HFFc6 (cell line): ENCODE measurements around the gene PNLDC1. TPM values are rescaled to one million over a fixed set of nuclear protein-coding genes. Genes with fewer than 3 reads are reported as not detected.

Source experiments
- DNase-seq: peaks from one replicate; pipeline ENCODE4 v3.0.0-alpha.2; 2018
- H3K27ac Mint-ChIP-seq: 2 replicates; pipeline ENCODE4 v1.8.0; 2020; ENCODE audit warnings: mild to moderate bottlenecking, mixed read lengths
- H3K27me3 Mint-ChIP-seq: 2 replicates; pipeline ENCODE4 v1.8.0; 2021; ENCODE audit warnings: mild to moderate bottlenecking, moderate library complexity, mixed read lengths; ENCODE audit not compliant: insufficient read depth
- H3K36me3 Mint-ChIP-seq: 2 replicates; pipeline ENCODE4 v1.8.0; 2021; ENCODE audit warnings: low read depth, mixed read lengths
- H3K4me1 Mint-ChIP-seq: 2 replicates; pipeline ENCODE4 v1.8.0; 2020; ENCODE audit warnings: low read depth, mixed read lengths
- H3K4me3 Mint-ChIP-seq: 2 replicates; pipeline ENCODE4 v1.8.0; 2020; ENCODE audit warnings: mild to moderate bottlenecking, moderate library complexity, mixed read lengths
- H3K9me3 Mint-ChIP-seq: 2 replicates; pipeline ENCODE4 v1.8.0; 2020; ENCODE audit warnings: mild to moderate bottlenecking, mixed read lengths
- total RNA-seq, 6 experiments: library from RNA; stranded (reverse); fragmentation: NEBNext Ultra II Directional; extraction: Animal tissue kit (Norgen Biotek cat#: 25700); gene quantifications; 2 replicates in 1 of 6; 3 replicates in 5 of 6; pipeline ENCODE4 v1.2.3, GENCODE V29; 2021
- TF ChIP-seq, protein P1 (sequence below): fragments of 200-600 bp; sonication (generic); IDR thresholded peaks from 2 replicates; pipeline ENCODE4 v1.5.0; 2021; ENCODE audit warnings: antibody characterized with exemption, mild to moderate bottlenecking

The PNLDC1 gene
- total RNA-seq, 6 experiments from 2014 or later: not detected

GRCh38 chr6:159756508-159756907 is 43.6 kb upstream of the PNLDC1 start:
- H3K4me1 Mint-ChIP-seq: peaks cover 37% of the 10 kb centered on the region
- DNase-seq: no peak
- no peaks in the 10 kb centered on the region for H3K9me3 Mint-ChIP-seq
- TF ChIP-seq, protein P1, sequence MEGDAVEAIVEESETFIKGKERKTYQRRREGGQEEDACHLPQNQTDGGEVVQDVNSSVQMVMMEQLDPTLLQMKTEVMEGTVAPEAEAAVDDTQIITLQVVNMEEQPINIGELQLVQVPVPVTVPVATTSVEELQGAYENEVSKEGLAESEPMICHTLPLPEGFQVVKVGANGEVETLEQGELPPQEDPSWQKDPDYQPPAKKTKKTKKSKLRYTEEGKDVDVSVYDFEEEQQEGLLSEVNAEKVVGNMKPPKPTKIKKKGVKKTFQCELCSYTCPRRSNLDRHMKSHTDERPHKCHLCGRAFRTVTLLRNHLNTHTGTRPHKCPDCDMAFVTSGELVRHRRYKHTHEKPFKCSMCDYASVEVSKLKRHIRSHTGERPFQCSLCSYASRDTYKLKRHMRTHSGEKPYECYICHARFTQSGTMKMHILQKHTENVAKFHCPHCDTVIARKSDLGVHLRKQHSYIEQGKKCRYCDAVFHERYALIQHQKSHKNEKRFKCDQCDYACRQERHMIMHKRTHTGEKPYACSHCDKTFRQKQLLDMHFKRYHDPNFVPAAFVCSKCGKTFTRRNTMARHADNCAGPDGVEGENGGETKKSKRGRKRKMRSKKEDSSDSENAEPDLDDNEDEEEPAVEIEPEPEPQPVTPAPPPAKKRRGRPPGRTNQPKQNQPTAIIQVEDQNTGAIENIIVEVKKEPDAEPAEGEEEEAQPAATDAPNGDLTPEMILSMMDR: no peak
- H3K4me3 Mint-ChIP-seq: no peak overlapping the region
- peaks cover 42% of the 10 kb centered on the region for H3K36me3 Mint-ChIP-seq
- peaks cover 2% of the 10 kb centered on the region; the same call in 1 of the 2 replicates for H3K27me3 Mint-ChIP-seq
- no peak overlapping the region for H3K27ac Mint-ChIP-seq

DNA sequence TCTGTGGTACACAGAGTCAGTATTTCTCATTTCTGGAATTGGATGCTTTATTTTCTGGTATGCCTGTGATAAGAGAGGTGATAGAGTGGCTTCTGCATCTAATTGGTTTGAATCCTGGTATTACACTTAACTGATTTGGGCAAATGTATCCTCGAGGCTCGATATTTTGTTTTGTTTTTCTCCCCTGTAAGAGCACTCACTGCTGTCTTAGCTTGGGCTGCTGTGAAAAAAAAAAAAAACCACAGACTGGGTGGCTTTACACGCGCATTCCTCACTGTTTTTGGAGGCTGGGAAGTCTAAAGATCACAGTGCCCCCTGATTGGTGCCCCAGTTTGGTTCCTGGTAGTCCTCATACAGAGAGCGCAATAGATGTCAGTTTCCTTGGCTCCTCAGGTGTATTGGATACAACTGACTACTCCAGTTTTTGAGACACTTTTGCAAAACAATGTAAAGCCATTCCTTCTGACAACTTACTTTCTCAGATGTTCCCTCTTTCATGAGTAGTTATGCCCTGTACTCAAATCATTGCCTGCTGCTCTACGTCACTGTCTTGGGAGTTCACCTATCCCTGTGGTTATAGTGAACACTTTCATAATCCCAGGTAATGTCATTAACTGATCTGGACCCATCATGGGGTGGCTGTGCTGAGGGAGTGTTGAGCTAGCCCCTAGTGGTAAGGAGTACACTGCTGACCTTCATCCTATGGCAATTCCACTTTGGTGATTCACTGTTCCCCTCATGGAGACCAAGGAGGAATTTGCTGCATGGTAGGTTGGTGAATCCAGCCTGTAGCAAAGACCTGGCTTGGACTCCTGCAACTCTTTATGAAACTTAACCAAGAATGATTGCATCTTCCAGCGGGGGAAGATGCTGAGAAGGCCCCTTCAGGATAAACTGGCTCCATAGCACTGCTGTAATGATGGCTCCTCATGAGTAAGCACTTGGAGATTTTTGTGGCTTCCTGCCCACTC is 41.8 kb upstream of the PNLDC1 start:
- Mint-ChIP-seq H3K27me3 (peaks cover 2% of the 10 kb centered on the region; the same call in 1 of the 2 replicates), H3K27ac (peak overlapping the region; percentile 86), H3K4me3 (peak overlapping the region; percentile 21; the same call in 1 of the 2 replicates), H3K9me3 (no peaks in the 10 kb centered on the region), H3K36me3 (peaks cover 49% of the 10 kb centered on the region), H3K4me1 (peaks cover 47% of the 10 kb centered on the region)
- peak; percentile 80 for DNase-seq
- TF ChIP-seq, protein P1: peak; percentile 67

DNA sequence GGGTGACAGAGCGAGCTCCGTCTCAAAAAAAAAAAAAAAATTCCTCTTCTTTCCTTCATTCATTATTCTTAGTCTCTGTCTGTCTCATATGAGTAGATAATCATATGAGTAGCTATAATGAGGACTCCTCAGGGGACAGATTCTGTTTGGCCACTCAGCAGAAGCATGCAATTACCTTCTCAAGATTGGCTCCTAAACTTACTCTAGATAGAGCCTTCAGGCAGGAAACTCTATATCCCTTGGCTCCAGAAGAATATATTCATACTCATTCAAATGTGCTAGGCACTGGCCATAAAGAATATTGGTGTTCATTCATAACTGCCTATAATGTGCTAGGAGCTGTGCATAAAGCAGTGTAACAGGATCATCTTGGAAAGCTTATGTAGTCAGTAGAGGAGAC is 40.4 kb upstream of the PNLDC1 start:
- Mint-ChIP-seq H3K36me3 (peaks cover 50% of the 10 kb centered on the region), H3K4me3 (peak overlapping the region; percentile 21; the same call in 1 of the 2 replicates), H3K27ac (peak overlapping the region; percentile 84), H3K27me3 (peaks cover 2% of the 10 kb centered on the region; the same call in 1 of the 2 replicates), H3K4me1 (peaks cover 47% of the 10 kb centered on the region), H3K9me3 (no peaks in the 10 kb centered on the region)
- DNase-seq: no peak
- TF ChIP-seq, protein P1: no peak

GRCh38 chr6:159760602-159761057 is 39.4 kb upstream of the PNLDC1 start:
- H3K36me3 Mint-ChIP-seq: peaks cover 44% of the 10 kb centered on the region
- H3K4me1 Mint-ChIP-seq: peaks cover 47% of the 10 kb centered on the region

GRCh38 chr6:159761129-159761872 is 38.8 kb upstream of the PNLDC1 start:
- Mint-ChIP-seq H3K27ac (peak overlapping the region; percentile 84), H3K4me1 (peaks cover 47% of the 10 kb centered on the region), H3K9me3 (no peaks in the 10 kb centered on the region), H3K36me3 (peaks cover 37% of the 10 kb centered on the region), H3K27me3 (peaks cover 2% of the 10 kb centered on the region; the same call in 1 of the 2 replicates), H3K4me3 (peak overlapping the region; percentile 89)
- no peak for DNase-seq
- TF ChIP-seq, protein P1: no peak

More at GRCh38 chr6:159760602-159761057, 39.4 kb upstream of the PNLDC1 start:
- H3K4me3 Mint-ChIP-seq: peak overlapping the region; percentile 89
- H3K27me3 Mint-ChIP-seq: peaks cover 2% of the 10 kb centered on the region; the same call in 1 of the 2 replicates
- peak; percentile 60 for DNase-seq
- peak overlapping the region; percentile 84 for H3K27ac Mint-ChIP-seq
- no peaks in the 10 kb centered on the region for H3K9me3 Mint-ChIP-seq
- TF ChIP-seq, protein P1: no peak
